OCI-LY7 (cell line): Measurements from ENCODE around the gene DPYSL4.

ENCODE experiments used
- CTCF ChIP-seq: fragments of 200-600 bp; sonication (generic); conservative IDR thresholded peaks from 2 replicates; pipeline ENCODE4 v1.5.1; 2014; ENCODE audit warnings: mild to moderate bottlenecking, antibody characterized with exemption, low read length, moderate library complexity, mixed read lengths
- EZH2phosphoT487 ChIP-seq: fragments of 200-600 bp; sonication (generic); IDR thresholded peaks from 2 replicates; pipeline ENCODE4 v1.6.1; 2018; ENCODE audit warnings: low read depth, borderline replicate concordance, mild to moderate bottlenecking, mixed run types, antibody characterized with exemption, low read length, moderate library complexity, mixed read lengths

- TF ChIP-seq CTCF: no peak
- TF ChIP-seq EZH2phosphoT487: no peak
Observed at GRCh38 chr10:132169031-132169765, 17.6 kb upstream of the DPYSL4 start.
